Fibroblast of peridontal ligament (primary cell): Measurements from ENCODE around the gene TGFB2.
A peak's percentile ranks its signal among the peaks of the same experiment; 100 is the strongest.

Experiments
- DNase-seq: peaks from one replicate; pipeline ENCODE4 v3.0.0-alpha.2; 2010; ENCODE audit errors: extremely low read depth

TGFB2 gene

GRCh38 chr1:218361298-218362065 lies 16.3 kb downstream of the TGFB2 start:
- DNase-seq = peak; percentile 81

- no peak for DNase-seq
These were observed 17.4 kb downstream of the TGFB2 start for GRCh38 chr1:218362418-218363076.

GRCh38 chr1:218363141-218363540 lies 18.0 kb downstream of the TGFB2 start:
- DNase-seq = no peak

- DNase-seq = peak; percentile 59
These were observed 19.0 kb downstream of the TGFB2 start for GRCh38 chr1:218364028-218364710.

DNA sequence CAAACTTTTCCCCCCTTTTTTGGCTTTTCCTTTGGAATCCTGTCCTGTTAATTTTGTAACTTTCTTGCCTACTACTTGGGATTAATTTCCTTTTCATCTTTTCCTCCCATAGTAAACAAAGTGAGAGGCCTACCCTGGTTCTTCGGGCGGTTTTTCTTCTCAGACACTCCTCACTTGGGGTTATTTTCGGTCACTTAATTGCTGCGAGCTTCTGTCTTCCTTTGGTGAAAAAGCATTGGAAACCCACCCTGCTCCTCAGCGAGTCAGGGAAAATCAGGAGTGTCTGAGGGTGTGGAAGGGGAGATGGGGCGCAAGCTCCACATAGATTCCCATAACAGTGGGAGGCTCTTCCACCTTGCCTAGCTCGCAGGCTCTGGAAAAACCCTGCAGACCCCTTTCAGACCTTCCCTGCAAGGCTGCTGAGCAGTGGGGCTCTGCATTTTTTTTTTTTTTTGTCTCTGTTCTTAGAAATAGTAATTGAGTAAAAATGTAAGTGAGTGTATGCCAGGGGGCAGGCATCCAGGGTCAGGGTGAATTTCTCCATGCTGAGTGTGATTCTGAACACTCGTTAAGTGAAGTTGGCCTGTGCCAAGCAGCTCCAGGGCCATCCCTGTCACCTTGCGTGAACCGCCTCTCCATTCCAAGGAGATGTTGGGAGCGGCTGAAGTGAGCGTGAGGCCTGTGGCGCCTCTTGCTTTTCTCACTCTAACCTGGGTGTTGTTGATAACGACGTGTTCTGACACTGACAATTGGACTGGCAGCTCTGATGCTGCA lies 20.3 kb downstream of the TGFB2 start:
- DNase-seq = no peak

GRCh38 chr1:218366322-218367052 lies 21.4 kb downstream of the TGFB2 start:
- no peak for DNase-seq

DNA sequence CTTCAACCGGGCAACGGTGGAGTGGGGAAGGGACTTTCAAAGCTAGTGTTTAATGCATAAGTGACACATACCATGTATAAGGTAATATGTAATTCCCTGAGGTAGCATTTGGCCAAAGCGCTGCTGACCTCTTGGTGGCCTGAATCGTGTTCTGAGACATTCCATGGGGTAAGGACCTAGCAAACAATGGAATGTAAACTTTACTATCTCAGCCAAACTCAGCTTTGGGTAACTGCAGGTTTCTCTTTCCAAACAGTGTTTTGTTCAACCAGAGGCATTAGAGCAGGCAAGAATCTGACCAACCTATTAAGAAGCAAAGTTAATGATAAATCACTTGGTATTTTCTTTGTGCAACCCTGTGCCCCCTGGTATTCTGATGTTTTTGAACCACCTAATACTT lies 22.0 kb downstream of the TGFB2 start:
- no peak for DNase-seq

DNA sequence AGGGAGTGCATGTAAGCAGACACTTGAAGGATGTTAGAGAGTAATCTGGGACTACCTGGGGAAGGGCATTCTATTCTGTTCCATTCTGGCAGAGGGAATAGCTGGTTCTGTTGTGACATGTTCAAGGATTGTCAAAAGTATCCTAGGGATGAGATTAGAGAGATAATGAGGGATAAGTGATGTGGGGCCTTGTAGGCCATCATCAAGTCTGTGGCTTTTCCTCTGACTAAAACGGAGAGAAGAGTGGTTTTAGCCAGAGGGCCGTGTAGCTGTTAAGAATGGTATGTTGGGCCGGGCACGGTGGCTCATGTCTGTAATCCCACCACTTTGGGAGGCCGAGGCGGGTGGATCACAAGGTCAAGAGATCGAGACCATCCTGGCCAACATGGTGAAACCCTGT lies 23.6 kb downstream of the TGFB2 start:
- DNase-seq = no peak

- DNase-seq = peak; percentile 84
These were observed 24.8 kb downstream of the TGFB2 start for GRCh38 chr1:218369688-218370511.

GRCh38 chr1:218371927-218372672 lies 27.0 kb downstream of the TGFB2 start:
- peak; percentile 97 for DNase-seq

- peak; percentile 45 for DNase-seq
These were observed 29.5 kb downstream of the TGFB2 start for GRCh38 chr1:218374401-218375353.

DNA sequence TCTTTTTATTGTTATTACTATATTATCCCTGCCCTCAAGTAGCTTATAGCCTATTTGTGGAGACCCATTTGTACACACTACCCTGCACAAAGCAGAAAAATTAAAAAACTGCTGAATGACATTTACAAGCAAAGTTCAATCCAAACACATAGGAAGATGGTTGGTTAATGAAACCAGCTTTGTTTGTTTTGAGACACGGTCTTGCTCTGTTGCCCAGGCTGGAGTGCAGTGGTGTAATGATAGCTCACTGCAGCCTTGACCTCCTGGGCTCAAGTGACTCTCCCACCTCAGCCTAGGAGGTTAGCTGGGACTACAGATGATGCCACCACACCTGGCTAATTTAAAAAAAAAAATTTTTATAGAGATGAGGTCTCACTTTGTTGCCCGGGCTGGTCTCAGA lies 31.6 kb downstream of the TGFB2 start:
- DNase-seq = peak; percentile 58

DNA sequence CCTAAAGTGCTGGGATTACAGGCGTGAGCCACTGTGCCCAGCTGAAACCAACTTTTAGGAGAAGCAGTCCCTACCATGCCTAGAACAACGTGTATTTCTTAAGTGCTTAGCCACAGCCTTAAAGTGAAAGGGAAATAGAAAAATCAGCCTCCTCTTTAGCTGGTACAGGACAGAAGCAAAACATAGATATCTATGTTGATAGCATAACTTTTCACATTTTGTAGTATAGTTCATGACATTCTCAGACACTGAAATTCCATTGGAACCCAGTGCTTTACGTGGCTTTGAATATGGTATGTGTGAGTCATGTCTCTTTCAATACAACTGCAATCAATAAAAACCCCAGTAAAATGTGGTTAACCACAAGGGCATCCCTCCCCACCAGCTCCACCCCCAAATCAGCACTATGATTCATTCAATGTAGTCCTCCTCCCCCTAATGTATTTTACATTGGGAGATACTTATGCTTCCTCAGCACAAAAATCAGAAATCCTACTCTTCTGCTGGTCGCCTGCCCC lies 32.1 kb downstream of the TGFB2 start:
- peak; percentile 99 for DNase-seq

DNA sequence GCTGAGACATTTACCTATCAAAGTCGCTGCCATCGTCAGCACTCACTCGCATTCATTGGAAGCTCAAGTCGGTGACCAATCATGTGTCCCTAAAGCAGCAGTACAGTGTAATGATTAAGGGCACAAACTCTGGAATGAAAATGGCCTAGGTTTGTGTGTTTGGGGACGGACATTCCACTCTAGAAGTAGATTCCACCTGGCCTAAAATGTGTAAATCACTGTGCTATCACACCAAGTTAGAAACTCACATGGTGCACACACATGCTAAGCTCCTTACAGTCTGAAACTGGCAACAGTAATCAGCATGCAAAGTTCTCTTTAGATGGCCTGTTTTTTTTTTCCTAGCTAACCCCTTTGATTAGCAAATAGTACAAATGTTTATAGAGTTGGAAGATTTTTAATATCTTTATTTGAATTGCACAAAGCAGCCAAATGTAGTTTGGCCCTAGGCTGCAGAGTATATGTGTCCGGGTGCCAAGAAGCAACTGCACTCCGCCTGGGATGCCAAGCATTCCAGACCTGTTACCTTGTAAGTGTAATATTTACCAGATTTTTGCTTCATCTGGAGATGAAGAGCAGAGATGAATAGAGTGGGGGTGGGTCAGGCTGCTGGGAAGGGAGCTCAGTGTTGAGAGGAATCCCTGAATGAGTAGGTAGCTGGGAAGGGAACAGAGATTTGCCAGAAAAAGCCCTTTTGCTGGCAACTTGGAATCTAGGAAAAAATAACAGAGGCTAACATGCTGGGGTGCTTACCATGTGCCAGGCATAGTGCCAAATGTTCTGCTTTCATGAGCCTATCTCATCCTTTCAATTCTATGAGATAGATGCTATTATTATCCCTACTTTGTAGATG lies 35.2 kb downstream of the TGFB2 start:
- peak; percentile 86 for DNase-seq

- DNase-seq = no peak
These were observed 37.1 kb downstream of the TGFB2 start for GRCh38 chr1:218382261-218382660.

DNA sequence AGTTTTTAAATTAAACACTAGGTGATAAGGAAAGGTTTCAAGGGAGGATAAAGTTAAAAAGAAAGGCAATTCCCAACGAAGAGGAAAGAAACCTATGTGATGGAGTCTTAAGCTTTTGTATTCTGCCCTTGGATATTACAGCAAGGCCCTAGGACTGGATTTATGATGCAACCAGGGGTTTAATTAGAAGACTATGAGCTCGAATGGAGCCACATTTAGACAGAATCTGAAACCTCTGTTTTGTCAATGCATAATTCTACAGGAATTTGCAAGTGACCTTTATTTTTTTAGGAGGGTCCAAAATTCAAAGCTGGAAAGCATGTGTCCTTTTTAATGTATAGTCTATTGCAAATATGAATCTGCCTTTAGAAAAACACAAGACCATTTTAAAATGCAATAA lies 37.9 kb downstream of the TGFB2 start:
- peak; percentile 69 for DNase-seq

DNA sequence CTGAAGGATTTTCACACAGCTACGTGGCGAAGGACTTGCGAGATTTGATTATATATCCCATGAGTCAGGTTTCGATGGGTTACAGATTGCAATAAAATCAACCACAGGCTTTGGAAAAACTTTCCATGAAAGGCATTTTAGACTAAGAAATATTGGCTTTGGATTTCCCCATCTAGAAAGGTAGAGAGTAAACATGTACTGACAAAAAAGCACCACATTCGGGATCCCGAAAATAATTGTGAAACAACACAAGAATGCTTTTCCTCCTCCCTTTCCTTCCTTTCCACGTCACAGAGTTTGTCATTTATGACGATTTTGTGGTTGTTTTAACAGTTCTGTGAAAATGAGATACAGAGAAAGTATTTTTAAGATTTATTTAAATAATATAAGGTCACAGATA lies 38.5 kb downstream of the TGFB2 start:
- DNase-seq = peak; percentile 54
